Motor neuron (in vitro differentiated cells): ENCODE measurements around the gene ARHGEF25. TPM values are rescaled to one million over a fixed set of nuclear protein-coding genes. Genes with fewer than 3 reads are reported as not detected.

ENCODE experiments used
- ATAC-seq, 8 experiments: fragments of 200-7000 bp; cut with Tn5 transposase; replicated peaks in 6 of 8; 2 replicates each; pipeline ENCODE4 v1.8.0; 2021; ENCODE audit warnings: mild to moderate bottlenecking in 8 of 8, moderate library complexity in 8 of 8
- H3K27ac ChIP-seq, 2 donors: fragments of 250-450 bp; sonication (Bioruptor Pico); 2 replicates each; pipeline ENCODE4 v1.9.0; 2021; ENCODE audit warnings: antibody characterized with exemption in 2 of 2, mild to moderate bottlenecking in 2 of 2, moderate library complexity in 1 of 2
- H3K4me1 ChIP-seq, 2 donors: fragments of 250-450 bp; sonication (Bioruptor Pico); replicated peaks in 1 of 2; 2 replicates each; pipeline ENCODE4 v1.6.1; 2021; ENCODE audit warnings: antibody characterized with exemption in 2 of 2, mild to moderate bottlenecking in 2 of 2, moderate library complexity in 1 of 2
- H3K4me3 ChIP-seq, 5 donors: fragments of 250-450 bp; sonication (Bioruptor Pico); 2 replicates each; pipeline ENCODE4 v1.9.0; 2021; ENCODE audit warnings: antibody characterized with exemption in 5 of 5, mild to moderate bottlenecking in 5 of 5, moderate library complexity in 4 of 5
- WGBS, 10 experiments: fragments of 450-650 bp; shearing (Covaris generic); methylation state at CpG; one replicate each; pipeline ENCODE4 v1.0.0; 2022; 5-methylcytosine and 5-hydroxymethylcytosine counted together
- in situ Hi-C, 9 experiments: fragments of 400-800 bp; cut with MboI; loops; one replicate each; pipeline ENCODE4 v1.15.0; 2021; ENCODE audit warnings: low sequenced_read_pairs in 9 of 9, low pct_unique_long_range_greater_than_20kb in 2 of 9; ENCODE audit not compliant: unreplicated experiment in 9 of 9
- total RNA-seq, 8 experiments: library from RNA; unstranded; fragments of 300-600 nt; gene quantifications; 2 replicates each; pipeline versions ENCODE4 v1.2.3 to v1.2.4, GENCODE V29; 2022

The ARHGEF25 gene
- total RNA-seq, 8 experiments from 2014 or later = 16.1 to 28.5 (median 17.9) TPM

- Histone ChIP-seq H3K4me3 (no peak overlapping the region), H3K4me1 (peaks cover 0 to 15% of the 10 kb centered on the region in 2 donors), H3K27ac (no peak overlapping the region)
- 42 to 100% (median 73%) methylated on average over 1 to 2 of the region's 2 CpGs; no CpG with 5 or more reads in 6 of the 10 experiments for WGBS, 10 experiments
- in situ Hi-C loops = no loop called here
- no peak for ATAC-seq
Observed at GRCh38 chr12:57623385-57623784, 12.2 kb downstream of the ARHGEF25 start.

- no peak overlapping the region for H3K4me3 ChIP-seq
- H3K27ac ChIP-seq = no peak overlapping the region
- 33 to 75% methylated on average over 1 to 5 of the region's 5 CpGs; no CpG with 5 or more reads in 8 of the 10 experiments for WGBS, 10 experiments
- in situ Hi-C loops = no loop called here
- no peak for ATAC-seq
- peaks cover 0 to 15% of the 10 kb centered on the region in 2 donors for H3K4me1 ChIP-seq
Observed at GRCh38 chr12:57623811-57624390, 12.7 kb downstream of the ARHGEF25 start.

- Histone ChIP-seq H3K27ac (no peak overlapping the region), H3K4me3 (no peak overlapping the region), H3K4me1 (peaks cover 0 to 13% of the 10 kb centered on the region in 2 donors)
- 20 to 100% (median 63%) methylated on average over 1 to 3 of the region's 8 CpGs; no CpG with 5 or more reads in 3 of the 10 experiments for WGBS, 10 experiments
- ATAC-seq = no peak
- in situ Hi-C loops = no loop called here
Observed at GRCh38 chr12:57624441-57625220, 13.4 kb downstream of the ARHGEF25 start.

GRCh38 chr12:57625261-57626032 is 14.2 kb downstream of the ARHGEF25 start:
- in situ Hi-C loops = no loop called here
- no peak overlapping the region for H3K4me3 ChIP-seq

GRCh38 chr12:57626111-57626920 is 15.1 kb downstream of the ARHGEF25 start:
- no peak for ATAC-seq
- Histone ChIP-seq H3K27ac (no peak overlapping the region), H3K4me1 (peaks cover 8 to 14% of the 10 kb centered on the region in 2 donors), H3K4me3 (no peak overlapping the region)
- WGBS, 10 experiments = 40 to 100% (median 68%) methylated on average over 1 to 9 of the region's 13 CpGs; no CpG with 5 or more reads in 5 of the 10 experiments
- in situ Hi-C loops = no loop called here

More at GRCh38 chr12:57625261-57626032, 14.2 kb downstream of the ARHGEF25 start:
- Histone ChIP-seq H3K4me1 (peaks cover 0 to 11% of the 10 kb centered on the region in 2 donors), H3K27ac (no peak overlapping the region)
- no peak for ATAC-seq
- WGBS, 10 experiments = 59 to 92% (median 80%) methylated on average over 1 to 8 of the region's 12 CpGs; no CpG with 5 or more reads in 3 of the 10 experiments

- WGBS, 10 experiments = 0 to 100% (median 41%) methylated on average over 1 to 4 of the region's 9 CpGs; no CpG with 5 or more reads in 3 of the 10 experiments
- no peak overlapping the region for H3K27ac ChIP-seq
- no peak for ATAC-seq
- no peak overlapping the region for H3K4me3 ChIP-seq
- in situ Hi-C loops = no loop called here
- peaks cover 9 to 11% of the 10 kb centered on the region in 2 donors for H3K4me1 ChIP-seq
Observed at GRCh38 chr12:57626921-57627445, 15.7 kb downstream of the ARHGEF25 start.

GRCh38 chr12:57627501-57628279 is 16.5 kb downstream of the ARHGEF25 start:
- 70 to 100% (median 93%) methylated on average over 1 to 4 of the region's 67 CpGs; no CpG with 5 or more reads in 7 of the 10 experiments for WGBS, 10 experiments
- ATAC-seq = no peak
- in situ Hi-C loops = no loop called here
- Histone ChIP-seq H3K4me1 (peaks cover 9 to 10% of the 10 kb centered on the region in 2 donors), H3K27ac (no peak overlapping the region), H3K4me3 (no peak overlapping the region)

- H3K4me3 ChIP-seq = no peak overlapping the region
- H3K27ac ChIP-seq = no peak overlapping the region
- no peak for ATAC-seq
- 67 to 96% (median 83%) methylated on average over 1 to 24 of the region's 29 CpGs; no CpG with 5 or more reads in 1 of the 10 experiments for WGBS, 10 experiments
- peaks cover 10 to 12% of the 10 kb centered on the region in 2 donors for H3K4me1 ChIP-seq
- in situ Hi-C loops = no loop called here
Observed at GRCh38 chr12:57628280-57629191, 17.3 kb downstream of the ARHGEF25 start.

- H3K4me1 ChIP-seq = peaks cover 10 to 14% of the 10 kb centered on the region in 2 donors
- in situ Hi-C loops = loop anchor here in 1 of 9 experiments (10.0 kb wide), 1 partner anchor 65 kb away; the partner anchor contains the start of gene OS9
- H3K4me3 ChIP-seq = no peak overlapping the region
- H3K27ac ChIP-seq = no peak overlapping the region
- 57 to 100% (median 80%) methylated on average over 1 to 3 of the region's 5 CpGs; no CpG with 5 or more reads in 6 of the 10 experiments for WGBS, 10 experiments
- no peak for ATAC-seq
Observed at GRCh38 chr12:57629897-57630471, 18.7 kb downstream of the ARHGEF25 start.

GRCh38 chr12:57630891-57631433 is 19.7 kb downstream of the ARHGEF25 start:
- Histone ChIP-seq H3K27ac (peak overlapping the region in 1 of 2 donors; percentile 27), H3K4me3 (peak overlapping the region; percentile 48 to 83 (median 74)), H3K4me1 (peaks cover 10 to 14% of the 10 kb centered on the region in 2 donors)
- 0 to 79% (median 58%) methylated on average over 1 to 4 of the region's 6 CpGs; no CpG with 5 or more reads in 7 of the 10 experiments for WGBS, 10 experiments
- in situ Hi-C loops = loop anchor here in 1 of 9 experiments (10.0 kb wide), 1 partner anchor 64 kb away; the partner anchor contains the start of gene OS9
- ATAC-seq = no peak
